Cardiac atrium fibroblast (primary cell): ENCODE results near the gene OR10X1. TPM values are rescaled to one million over a fixed set of nuclear protein-coding genes. Genes with fewer than 3 reads are reported as not detected.

ENCODE experiments used
- total RNA-seq: library from RNA; depleted of rRNA; stranded (reverse); fragments of >200 nt; gene quantifications from 2 replicates; pipeline ENCODE4 v1.2.3, GENCODE V29; 2015

Gene OR10X1, protein sequence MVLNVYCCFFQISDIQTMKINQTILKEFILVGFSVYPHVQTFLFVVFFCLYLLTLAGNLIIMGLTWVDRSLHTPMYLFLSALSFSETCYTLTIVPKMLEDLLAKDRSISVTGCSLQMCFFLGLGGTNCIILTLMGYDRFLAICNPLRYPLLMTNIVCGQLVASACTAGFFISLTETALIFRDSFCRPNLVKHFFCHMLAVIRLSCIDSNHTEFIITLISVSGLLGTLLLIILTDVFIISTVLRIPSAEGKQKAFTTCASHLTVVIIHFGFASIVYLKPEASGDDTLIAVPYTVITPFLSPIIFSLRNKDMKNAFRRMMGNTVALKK
- not detected in 2 replicates for total RNA-seq

DNA sequence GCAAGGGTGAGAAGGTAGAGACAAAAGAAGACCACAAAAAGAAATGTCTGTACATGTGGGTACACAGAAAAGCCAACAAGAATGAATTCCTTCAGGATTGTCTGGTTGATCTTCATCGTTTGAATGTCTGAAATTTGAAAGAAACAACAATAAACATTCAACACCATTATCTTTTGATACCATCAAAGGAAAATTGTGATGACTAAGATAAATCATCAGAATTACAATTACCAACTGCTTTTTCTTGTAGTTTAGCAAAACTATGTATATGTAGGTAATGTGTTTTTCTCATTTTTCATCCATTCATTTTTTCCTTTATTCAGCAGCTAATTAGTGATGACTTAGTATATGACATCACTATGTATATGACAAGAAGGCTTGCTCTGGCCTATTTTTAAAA, at the start of gene OR10X1:
TSS of gene OR10X1 (minus strand) at position 167 of the 400 bp plus-strand sequence. CDS start at position 167, 0 bp downstream.

DNA sequence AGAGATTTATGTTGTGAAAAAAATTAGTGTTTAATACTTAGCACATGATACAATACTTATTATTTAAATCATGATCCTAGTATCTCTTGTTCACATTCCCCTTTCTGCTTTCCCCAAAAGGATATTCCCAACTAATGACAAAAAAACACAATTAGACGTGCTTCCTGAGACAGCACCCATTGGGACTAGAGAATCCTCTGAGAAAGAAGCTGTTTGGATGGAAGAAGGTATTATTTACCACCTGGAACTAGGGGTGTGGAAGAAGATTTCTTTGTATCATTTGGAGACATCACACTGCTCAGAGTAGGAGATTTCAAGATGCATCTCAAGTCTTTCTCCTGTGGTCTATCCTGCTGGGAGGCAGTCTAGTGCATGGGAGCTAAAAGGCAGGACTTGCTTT, 25.3 kb upstream of the OR10X1 start, which contains the start of gene OR10Z1:
TSS of gene OR10Z1 (plus strand) at position 301 of the 400 bp plus-strand sequence. CDS start 1,171 bp downstream, outside the sequence.

DNA sequence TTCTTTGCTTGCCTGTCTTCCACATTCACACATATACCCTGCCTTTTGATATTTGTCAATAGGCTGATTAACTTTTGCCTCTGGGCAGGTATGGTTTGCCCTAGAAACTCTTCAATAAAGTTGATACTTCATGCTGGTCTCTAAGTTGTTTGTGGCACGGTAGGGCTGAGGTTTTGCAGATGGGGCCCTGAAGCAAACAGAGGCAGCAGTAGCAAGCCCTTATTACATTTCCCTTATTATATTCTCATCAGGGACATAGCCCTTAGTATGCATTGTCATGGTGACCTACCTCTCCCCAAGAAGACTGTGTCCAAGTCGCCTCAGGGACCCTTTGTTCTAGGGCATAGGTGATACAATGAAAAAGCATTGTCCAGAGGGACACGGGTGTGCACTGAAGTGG, 9.2 kb downstream of the OR10X1 start, which contains the start of gene OR6P1:
TSS of gene OR6P1 (minus strand) at position 101 of the 400 bp plus-strand sequence. CDS start 6,976 bp downstream, outside the sequence.

DNA sequence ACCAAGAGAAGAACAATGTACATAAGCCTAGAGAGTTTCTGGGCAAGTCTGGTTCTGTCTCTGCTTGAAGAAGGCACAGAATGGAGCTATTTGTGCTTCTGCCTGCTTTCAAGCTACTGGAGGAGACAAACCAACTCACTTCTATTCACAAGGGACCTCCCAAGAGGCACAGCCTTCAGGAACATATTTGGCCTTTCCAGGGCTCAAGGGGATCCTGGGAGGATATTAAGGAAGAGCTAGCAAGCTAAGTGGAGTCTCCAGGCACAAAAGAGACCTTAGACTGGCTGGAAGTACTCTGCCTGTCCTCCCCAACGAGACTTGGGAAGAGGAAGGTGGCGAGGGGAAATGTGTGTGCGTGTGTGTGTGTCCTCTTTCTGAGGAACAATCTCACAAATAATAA, 25.3 kb downstream of the OR10X1 start, which contains the start of gene OR6Y1:
TSS of gene OR6Y1 (minus strand) at position 54 of the 400 bp plus-strand sequence. CDS start 6,300 bp downstream, outside the sequence.

Other genes with a start within 250 kb of the OR10X1 start
- not detected in 2 replicates for gene CD1B, start 248.4 kb downstream of the OR10X1 start, total RNA-seq
- gene CD1E, start 226.0 kb downstream of the OR10X1 start, total RNA-seq, result not detected in 2 replicates
- not detected in 2 replicates for gene OR10T2, start 180.4 kb downstream of the OR10X1 start, total RNA-seq
- gene OR10K2, start 153.7 kb downstream of the OR10X1 start, total RNA-seq, result not detected in 2 replicates
- not detected in 2 replicates for gene OR10K1, start 118.1 kb downstream of the OR10X1 start, total RNA-seq
- gene OR10R2, start 107.7 kb downstream of the OR10X1 start, total RNA-seq, result not detected in 2 replicates
- not detected in 2 replicates for gene OR6Y1, start 25.5 kb downstream of the OR10X1 start, total RNA-seq
- gene OR6P1, start 9.3 kb downstream of the OR10X1 start, total RNA-seq, result not detected in 2 replicates
- gene OR10Z1, start 25.4 kb upstream of the OR10X1 start, total RNA-seq, result not detected in 2 replicates
- not detected in 2 replicates for gene SPTA1, start 106.8 kb upstream of the OR10X1 start, total RNA-seq
- gene OR6K2, start 120.8 kb upstream of the OR10X1 start, total RNA-seq, result not detected in 2 replicates
- not detected in 2 replicates for gene OR6K3, start 140.8 kb upstream of the OR10X1 start, total RNA-seq
- gene OR6K6, start 174.8 kb upstream of the OR10X1 start, total RNA-seq, result not detected in 2 replicates
- not detected in 2 replicates for gene OR6N1, start 192.3 kb upstream of the OR10X1 start, total RNA-seq
- gene OR6N2, start 201.3 kb upstream of the OR10X1 start, total RNA-seq, result not detected in 2 replicates